ENCODE measurements around the gene C5AR2. TPM values are rescaled to one million over a fixed set of nuclear protein-coding genes. Genes with fewer than 3 reads are reported as not detected.
A peak's percentile ranks its signal among the peaks of the same experiment; 100 is the strongest.
"Not testable (repeated sequence)": the region's sequence is repeated elsewhere in the genome, so short reads cannot be mapped to it uniquely, and the experiment has no call there.

C5AR2 gene
- total RNA-seq, 1 donor from 2014 or later = 5.5 TPM

DNA sequence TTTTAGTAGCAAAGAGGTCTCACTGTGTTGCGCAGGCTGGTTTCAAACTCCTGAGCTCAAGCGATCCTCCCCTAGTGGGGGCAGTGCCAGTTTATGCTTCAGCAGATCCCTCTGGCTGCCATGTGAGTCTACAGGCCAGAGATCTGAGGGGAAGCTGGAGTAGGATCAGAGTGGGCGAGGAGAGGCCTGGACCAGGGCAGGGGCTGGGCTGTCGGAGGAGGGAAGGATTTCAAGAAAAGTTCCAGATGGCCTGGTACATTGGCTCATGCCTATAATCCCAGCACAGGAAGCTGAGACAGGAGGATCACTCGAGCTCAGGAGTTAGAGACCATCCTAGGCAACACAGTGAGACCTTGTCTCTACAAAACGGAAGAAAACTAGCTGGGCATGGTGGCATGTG is 27.0 kb downstream of the C5AR2 start:
- DNase-seq (ENCODE audit: low spot score) = peak; percentile 65

GRCh38 chr19:47362321-47362720 is 30.3 kb downstream of the C5AR2 start:
- no peak for DNase-seq (ENCODE audit: low spot score)

DNA sequence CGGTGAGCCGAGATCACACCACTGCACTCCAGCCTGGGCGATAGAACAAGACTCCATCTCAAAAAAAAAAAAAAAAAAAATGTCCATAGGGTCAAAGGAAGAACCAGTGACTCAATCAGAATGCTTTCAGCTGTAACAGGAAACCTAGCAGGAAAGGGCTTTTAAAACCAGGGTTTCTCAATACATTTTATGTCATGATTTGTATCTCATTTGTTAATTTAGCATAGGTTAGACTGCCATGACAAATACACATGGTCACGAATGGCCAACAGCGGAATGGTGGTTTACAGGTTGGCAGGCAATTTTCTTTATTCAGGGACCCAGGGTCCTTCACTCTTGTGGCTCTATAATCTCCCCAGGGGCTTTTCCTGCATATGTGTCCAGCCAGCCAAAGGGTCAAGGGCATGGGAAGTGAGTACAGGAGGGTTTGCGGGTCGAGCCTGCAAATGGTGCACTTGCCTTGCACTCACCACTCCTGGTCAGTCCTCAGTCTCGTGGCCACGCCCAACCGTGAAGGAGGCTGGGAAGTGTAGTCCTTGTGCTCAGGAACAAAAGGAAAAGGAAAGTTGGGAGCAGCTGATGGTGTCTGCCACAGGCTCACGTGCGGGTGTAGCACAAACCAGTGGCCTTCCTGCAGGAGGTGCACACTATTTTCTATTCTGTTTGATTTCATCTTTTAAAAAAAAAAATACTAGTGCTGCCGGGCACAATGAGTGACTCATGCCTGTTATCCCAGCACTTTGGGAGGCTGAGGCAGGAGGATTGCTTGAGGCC is 32.0 kb downstream of the C5AR2 start:
- DNase-seq (ENCODE audit: low spot score) = no peak

DNA sequence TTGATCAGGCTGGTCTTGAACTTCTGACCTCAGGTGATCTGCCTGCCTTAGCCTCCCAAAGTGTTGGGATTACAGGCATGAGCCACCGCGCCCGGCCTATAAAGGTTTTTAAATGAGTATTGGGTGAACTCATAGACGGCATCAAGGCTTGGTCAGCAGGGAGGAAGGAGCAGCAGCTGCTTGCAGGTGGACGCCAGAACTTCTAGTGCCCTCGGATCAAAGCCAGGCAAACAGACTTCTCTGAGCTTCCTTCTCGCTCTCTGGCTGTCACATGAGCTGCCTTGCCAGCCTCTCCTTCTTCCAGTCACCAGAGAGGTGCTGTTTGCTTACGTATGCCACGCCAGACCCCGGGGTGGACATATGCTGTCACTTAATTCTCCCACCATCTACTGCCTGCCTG is 33.5 kb downstream of the C5AR2 start:
- DNase-seq (ENCODE audit: low spot score) = not testable (repeated sequence)

GRCh38 chr19:47370045-47370611 is 38.2 kb downstream of the C5AR2 start:
- DNase-seq (ENCODE audit: low spot score) = peak; percentile 19

- no peak for DNase-seq (ENCODE audit: low spot score)
These were observed 39.3 kb downstream of the C5AR2 start for GRCh38 chr19:47371261-47371660.

- no peak for DNase-seq (ENCODE audit: low spot score)
These were observed 40.6 kb downstream of the C5AR2 start for GRCh38 chr19:47372603-47373002.

GRCh38 chr19:47373246-47374240 is 41.6 kb downstream of the C5AR2 start:
- DNase-seq (ENCODE audit: low spot score) = no peak

DNA sequence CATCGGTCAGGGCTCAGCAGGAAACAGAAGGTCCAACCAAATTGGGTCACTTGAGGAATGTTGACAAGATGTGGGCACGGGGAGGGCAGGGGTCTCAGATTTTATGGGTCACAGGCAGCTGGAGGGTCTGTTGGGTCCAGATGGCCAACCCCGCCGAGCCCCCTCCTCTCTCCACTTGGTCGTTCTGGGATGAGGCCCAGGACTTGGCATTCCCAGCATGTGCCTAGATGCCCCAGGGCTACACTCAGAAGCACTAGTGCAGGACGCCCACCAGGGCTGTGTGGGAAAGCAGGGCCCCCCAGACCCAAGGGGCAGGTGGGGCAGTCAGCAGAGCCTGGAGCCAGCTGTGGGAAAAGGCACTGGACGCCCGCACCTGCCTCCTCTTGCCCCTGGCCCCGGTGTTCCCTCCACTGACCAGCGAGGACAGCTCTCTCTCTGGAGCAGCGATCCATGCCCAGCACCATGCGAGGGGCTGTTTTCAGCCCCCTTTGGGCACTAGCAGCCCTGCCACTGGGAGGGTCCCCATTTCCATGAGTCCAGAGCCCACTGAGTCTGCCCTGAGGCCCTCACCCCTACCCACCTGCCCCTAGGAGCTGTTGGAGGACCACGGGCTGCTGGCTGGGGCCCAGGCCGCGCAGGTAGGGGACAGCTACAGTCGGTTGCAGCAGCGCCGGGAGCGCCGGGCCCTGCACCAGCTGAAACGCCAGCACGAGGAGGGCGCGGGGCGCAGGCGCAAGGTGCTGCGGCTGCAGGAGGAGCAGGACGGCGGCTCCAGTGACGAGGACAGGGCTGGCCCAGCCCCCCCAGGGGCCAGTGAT is 43.1 kb downstream of the C5AR2 start:
- DNase-seq (ENCODE audit: low spot score) = no peak

- no peak for DNase-seq (ENCODE audit: low spot score)
These were observed 44.0 kb downstream of the C5AR2 start for GRCh38 chr19:47375694-47376588.

- no peak for DNase-seq (ENCODE audit: low spot score)
These were observed 44.7 kb downstream of the C5AR2 start for GRCh38 chr19:47376589-47377144.

DNA sequence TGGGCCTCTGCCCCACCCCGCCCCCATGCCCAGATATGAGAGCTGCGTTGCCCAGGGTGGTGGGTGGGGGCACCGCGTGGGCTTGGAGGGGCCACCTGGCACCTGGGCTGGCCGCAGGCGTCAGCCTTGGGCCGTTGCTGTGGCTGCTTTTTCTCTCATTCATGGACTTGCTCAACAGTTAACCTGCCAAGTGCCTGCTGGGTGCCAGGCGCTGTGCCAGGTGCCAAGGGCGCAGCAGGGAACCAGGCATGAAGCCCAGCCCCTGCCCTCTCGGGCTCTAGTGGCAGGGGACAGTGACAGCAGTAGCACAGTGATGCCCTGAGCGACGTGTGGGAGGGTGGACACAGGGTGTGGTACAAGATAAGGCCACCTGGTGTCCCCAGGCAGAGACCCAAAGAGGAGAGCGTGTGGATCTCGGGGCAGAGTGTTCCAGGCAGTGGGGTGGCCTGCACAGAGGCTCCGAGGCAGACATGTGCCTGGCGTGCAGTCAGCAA is 45.3 kb downstream of the C5AR2 start:
- DNase-seq (ENCODE audit: low spot score) = no peak

GRCh38 chr19:47377801-47378200 is 45.8 kb downstream of the C5AR2 start:
- no peak for DNase-seq (ENCODE audit: low spot score)

- DNase-seq (ENCODE audit: low spot score) = no peak
These were observed 46.3 kb downstream of the C5AR2 start for GRCh38 chr19:47378246-47378645.

- no peak for DNase-seq (ENCODE audit: low spot score)
These were observed 47.5 kb downstream of the C5AR2 start for GRCh38 chr19:47379381-47379938.

DNA sequence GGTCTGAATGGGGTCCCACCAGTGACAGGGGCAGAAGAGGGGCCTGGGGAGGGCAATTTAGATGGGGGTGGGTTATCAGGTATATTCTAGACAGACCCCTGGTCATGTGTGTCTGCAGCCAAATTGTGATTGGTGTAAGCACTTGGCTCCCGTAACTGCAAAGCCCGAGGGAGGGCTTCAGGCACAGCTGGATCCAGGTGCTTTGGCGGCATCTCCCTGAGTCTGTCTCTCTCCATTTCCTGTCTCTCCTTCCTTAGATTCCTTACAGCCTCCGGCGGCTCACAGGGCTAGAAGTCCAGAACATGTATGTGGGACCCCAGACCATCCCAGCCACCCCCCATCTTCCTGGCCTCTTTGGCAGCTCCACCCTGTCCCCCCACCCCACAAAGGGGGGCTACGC is 48.6 kb downstream of the C5AR2 start:
- DNase-seq (ENCODE audit: low spot score) = no peak

- no peak for DNase-seq (ENCODE audit: low spot score)
These were observed 49.1 kb downstream of the C5AR2 start for GRCh38 chr19:47381121-47381520.

DNA sequence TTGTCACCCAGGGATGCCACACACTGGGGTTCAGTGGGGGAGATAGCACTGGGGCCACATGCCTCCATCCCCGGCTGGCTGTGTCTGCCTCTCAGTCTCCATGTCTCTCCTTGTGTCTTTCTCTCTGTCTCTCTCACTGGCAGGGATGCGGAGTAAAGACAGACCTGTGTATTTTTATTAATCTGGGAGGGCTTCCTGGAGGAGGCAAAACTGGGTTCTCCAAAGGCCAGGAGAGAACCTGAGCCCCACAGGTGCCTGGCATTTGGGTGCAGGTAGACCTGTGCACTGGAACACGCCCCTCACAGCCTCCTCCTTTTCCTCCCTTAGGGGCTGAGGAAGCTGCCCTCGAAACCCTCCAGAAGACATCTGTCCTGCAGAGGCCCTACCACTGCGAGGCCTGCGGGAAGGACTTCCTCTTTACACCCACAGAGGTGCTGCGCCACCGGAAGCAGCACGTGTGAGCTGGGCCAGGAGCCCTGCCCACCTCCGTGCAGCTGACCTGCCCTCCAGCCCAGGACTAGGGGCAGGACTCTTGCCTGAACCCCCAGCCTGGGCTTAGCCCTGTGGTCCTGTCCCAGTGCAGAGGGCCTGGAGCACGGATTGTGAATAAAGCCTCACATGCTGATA is 49.8 kb downstream of the C5AR2 start:
- DNase-seq (ENCODE audit: low spot score) = no peak

DNA sequence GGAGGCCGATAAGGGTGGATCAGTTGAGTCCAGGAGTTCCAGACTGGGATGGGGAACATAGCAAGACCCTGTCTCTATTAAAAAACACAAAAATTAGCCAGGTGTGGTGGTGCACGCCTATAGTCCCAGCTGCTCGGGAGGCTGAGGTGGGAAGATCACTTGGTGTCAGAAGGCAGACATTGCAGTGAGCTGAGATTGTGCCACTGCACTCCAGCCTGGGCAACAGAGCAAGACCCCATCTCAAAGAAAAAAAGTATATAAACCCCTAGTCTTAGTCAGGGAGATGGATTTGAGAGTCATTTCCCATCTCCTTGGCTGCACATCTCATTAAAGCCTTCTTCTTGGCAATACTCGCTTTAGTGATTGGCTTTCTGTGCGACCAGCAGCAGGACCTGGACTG is 51.9 kb downstream of the C5AR2 start:
- not testable (repeated sequence) for DNase-seq (ENCODE audit: low spot score)

Measured in umbilical cord (tissue), 2 donors.